ENCODE results near the gene SLC25A11.

The SLC25A11 gene

GRCh38 chr17:4978726-4979125, 38.9 kb upstream of the SLC25A11 start:
- no peak for TF ChIP-seq CTCF (IDR thresholded peaks at IDR 0.05; ENCODE audit: low read depth, low read length)
- H3K4me3 ChIP-seq (ENCODE audit: low read depth, low read length), result no peak overlapping the region

GRCh38 chr17:4974115-4974670, 34.3 kb upstream of the SLC25A11 start:
- no peak for TF ChIP-seq CTCF (IDR thresholded peaks at IDR 0.05; ENCODE audit: low read depth, low read length)
- no peak overlapping the region for H3K4me3 ChIP-seq (ENCODE audit: low read depth, low read length)

- TF ChIP-seq CTCF (IDR thresholded peaks at IDR 0.05; ENCODE audit: low read depth, low read length), result no peak
- H3K4me3 ChIP-seq (ENCODE audit: low read depth, low read length), result no peak overlapping the region
These were observed 33.6 kb upstream of the SLC25A11 start for GRCh38 chr17:4973256-4974114.

GRCh38 chr17:4972752-4973151, 32.9 kb upstream of the SLC25A11 start:
- no peak for TF ChIP-seq CTCF (IDR thresholded peaks at IDR 0.05; ENCODE audit: low read depth, low read length)
- H3K4me3 ChIP-seq (ENCODE audit: low read depth, low read length), result no peak overlapping the region

- no peak overlapping the region for H3K4me3 ChIP-seq (ENCODE audit: low read depth, low read length)
- no peak for TF ChIP-seq CTCF (IDR thresholded peaks at IDR 0.05; ENCODE audit: low read depth, low read length)
These were observed 32.5 kb upstream of the SLC25A11 start for GRCh38 chr17:4972322-4972721.

GRCh38 chr17:4971826-4972225, 32.0 kb upstream of the SLC25A11 start:
- no peak overlapping the region for H3K4me3 ChIP-seq (ENCODE audit: low read depth, low read length)
- no peak for TF ChIP-seq CTCF (IDR thresholded peaks at IDR 0.05; ENCODE audit: low read depth, low read length)

DNA sequence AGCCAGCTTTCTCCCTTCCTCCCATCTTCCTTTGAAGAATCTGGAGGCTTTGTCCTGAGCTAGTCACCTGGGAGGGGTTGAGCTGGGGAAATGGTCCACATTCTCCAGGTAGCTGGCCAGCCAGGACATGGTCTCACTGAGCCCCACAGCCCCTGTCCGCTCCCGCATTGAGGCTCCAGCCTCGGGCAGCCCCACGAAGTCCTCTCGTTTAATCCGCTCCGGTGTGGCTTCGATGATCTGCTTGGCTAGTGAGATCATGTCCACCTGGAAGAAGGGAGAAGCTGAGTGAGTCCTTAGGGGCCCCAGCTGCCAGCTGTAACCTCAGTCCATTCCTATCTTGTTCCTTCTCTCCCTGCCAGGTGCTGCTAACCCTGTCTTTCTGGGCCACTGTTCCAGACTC, 30.4 kb upstream of the SLC25A11 start:
- H3K4me3 ChIP-seq (ENCODE audit: low read depth, low read length), result no peak overlapping the region
- no peak for TF ChIP-seq CTCF (IDR thresholded peaks at IDR 0.05; ENCODE audit: low read depth, low read length)

All from WI38 (cell line).